PC-3 (cell line): ENCODE data around the gene TFDP1. TPM values are rescaled to one million over a fixed set of nuclear protein-coding genes. Genes with fewer than 3 reads are reported as not detected.

Experiments
- ATAC-seq: fragments of 200-7000 bp; cut with Tn5 transposase; 2 replicates; pipeline ENCODE4 v1.9.1; 2020; ENCODE audit warnings: mild to moderate bottlenecking, moderate library complexity
- BruUV-seq: library from RNA; stranded (reverse); fragments of 400-500 nt; replicated peaks from 2 replicates; lab custom pipeline; 2021; lab: Mats Ljungman, UMichigan
- CTCF ChIA-PET: fragments of 300-600 bp; sonication (Branson Sonifier 250); formaldehyde crosslinking; loops from one replicate; lab custom pipeline; 2022; ENCODE audit warnings: antibody characterized with exemption; lab: Charles Lee
- POLR2A ChIA-PET: fragments of 300-600 bp; sonication (Branson Sonifier 250); formaldehyde crosslinking; loops from one replicate; lab custom pipeline; 2022; ENCODE audit warnings: antibody characterized with exemption; ENCODE audit not compliant: unreplicated experiment; lab: Charles Lee
- DNase-seq: peaks from one replicate; pipeline ENCODE4 v3.0.0-alpha.2; 2015
- H2AFZ ChIP-seq: fragments of 300-600 bp; sonication (generic); 2 replicates; pipeline ENCODE4 v1.6.0; 2016; ENCODE audit warnings: antibody characterized with exemption, low read length
- H3F3A ChIP-seq: fragments of 300-600 bp; sonication (generic); one replicate; pipeline ENCODE4 v1.6.0; 2017; ENCODE audit warnings: antibody characterized with exemption, low read length, control low read depth, mild to moderate bottlenecking; ENCODE audit not compliant: unreplicated experiment
- H3K27ac ChIP-seq: fragments of 300-600 bp; sonication (generic); 2 replicates; pipeline ENCODE4 v1.5.1; 2016; ENCODE audit warnings: mild to moderate bottlenecking, low read length
- H3K27me3 ChIP-seq: fragments of 300-600 bp; sonication (generic); 2 replicates; pipeline ENCODE4 v1.6.1; 2016; ENCODE audit warnings: low read length, mixed read lengths
- H3K36me3 ChIP-seq: fragments of 300-600 bp; sonication (generic); 2 replicates; pipeline ENCODE4 v1.6.1; 2016; ENCODE audit warnings: low read depth, mixed run types, low read length, mixed read lengths
- H3K4me1 ChIP-seq: fragments of 300-600 bp; sonication (generic); 2 replicates; pipeline ENCODE4 v1.5.1; 2016; ENCODE audit warnings: low read length; ENCODE audit not compliant: insufficient read depth
- H3K4me2 ChIP-seq: fragments of 300-600 bp; sonication (generic); 2 replicates; pipeline ENCODE4 v1.6.0; 2016; ENCODE audit warnings: low read length
- H3K4me3 ChIP-seq: fragments of 300-600 bp; sonication (generic); 2 replicates; pipeline ENCODE4 v1.5.1; 2016; ENCODE audit warnings: mild to moderate bottlenecking, low read length, mixed read lengths
- H3K79me2 ChIP-seq: fragments of 300-600 bp; sonication (generic); 2 replicates; pipeline ENCODE4 v1.6.1; 2017; ENCODE audit warnings: low read length, mixed read lengths
- H3K9ac ChIP-seq: fragments of 300-600 bp; sonication (generic); 2 replicates; pipeline ENCODE4 v1.6.0; 2016; ENCODE audit warnings: mild to moderate bottlenecking, low read length
- H3K9me2 ChIP-seq: fragments of 300-600 bp; sonication (generic); replicated peaks from 2 replicates; pipeline ENCODE4 v1.6.1; 2016; ENCODE audit warnings: mixed run types, low read length, mixed read lengths
- H3K9me3 ChIP-seq: fragments of 300-600 bp; sonication (generic); 2 replicates; pipeline ENCODE4 v1.6.1; 2016; ENCODE audit warnings: low read length, mixed read lengths
- H4K20me1 ChIP-seq: fragments of 300-600 bp; sonication (generic); 2 replicates; pipeline ENCODE4 v1.6.1; 2016; ENCODE audit warnings: low read length, mixed read lengths
- EZH2 ChIP-seq: fragments of 300-600 bp; sonication (generic); IDR thresholded peaks from one replicate; pipeline ENCODE4 v1.6.1; 2017; ENCODE audit warnings: antibody characterized with exemption, mild to moderate bottlenecking, low read length; ENCODE audit not compliant: unreplicated experiment
- EZH2phosphoT487 ChIP-seq: fragments of 300-600 bp; sonication (generic); IDR thresholded peaks from 2 replicates; pipeline ENCODE4 v1.6.1; 2018; ENCODE audit warnings: mild to moderate bottlenecking, antibody characterized with exemption, low read length, borderline replicate concordance
- intact Hi-C: fragments of 100-400 bp; cut with micrococcal nuclease; formaldehyde crosslinking; loops from 2 replicates; pipeline ENCODE4 v1.9.0; 2023
- total RNA-seq: library from RNA; depleted of rRNA; stranded (reverse); fragments of >200 nt; gene quantifications from 2 replicates; pipeline ENCODE4 v1.2.3, GENCODE V29; 2014
- TF ChIP-seq, protein P1 (sequence below): fragments of 300-600 bp; sonication (generic); conservative IDR thresholded peaks from 2 replicates; pipeline ENCODE4 v1.5.1; 2017; ENCODE audit warnings: antibody characterized with exemption, low read depth, mild to moderate bottlenecking, low read length

The TFDP1 gene
- total RNA-seq, 1 experiment from 2014 or later: 89.5 TPM

DNA sequence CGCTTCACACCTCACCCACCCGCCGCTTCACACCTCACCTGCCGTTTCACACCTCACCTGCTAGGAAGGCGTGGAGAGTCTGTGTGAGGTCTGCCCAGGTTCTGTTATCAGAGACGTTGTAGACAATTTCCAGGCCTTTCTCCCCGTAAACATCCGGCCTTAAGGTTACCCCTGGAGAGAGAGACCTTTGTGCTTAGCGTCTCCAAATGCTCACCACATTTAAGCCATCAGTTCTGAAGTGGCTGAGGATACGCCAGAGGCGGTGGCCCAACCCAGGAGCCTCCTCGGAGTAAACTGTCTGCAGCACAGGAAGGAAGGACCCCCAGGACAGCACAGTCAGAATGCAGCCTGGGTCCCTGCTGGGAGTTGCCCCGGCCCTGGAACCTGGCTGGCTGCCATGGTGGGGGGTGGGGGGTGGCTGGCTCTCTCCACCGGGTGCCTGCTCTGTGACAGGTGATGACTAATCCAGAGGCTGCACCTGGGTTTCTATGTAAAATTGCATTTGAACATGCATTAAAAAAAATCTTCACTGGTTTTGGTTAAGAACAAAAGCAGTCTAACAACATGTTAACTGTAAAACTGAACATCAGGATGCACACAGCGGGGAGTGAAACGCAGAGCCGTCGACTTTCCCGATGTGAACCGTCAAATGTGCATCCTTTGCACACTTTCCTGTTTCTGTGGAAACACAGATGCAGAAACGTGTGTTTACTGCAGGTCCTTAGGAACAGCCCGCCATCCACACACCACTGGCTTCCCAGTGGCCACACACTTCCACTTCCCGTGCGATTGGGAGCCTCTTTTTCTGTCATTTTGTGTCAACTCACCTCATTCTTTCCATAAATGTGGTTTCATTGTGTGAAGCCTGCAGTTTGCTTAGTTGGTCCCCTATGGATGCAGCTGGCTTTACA is 69.0 kb downstream of the TFDP1 start:
- H3K27me3 ChIP-seq: no peaks in the 10 kb centered on the region
- H3K36me3 ChIP-seq: no peaks in the 10 kb centered on the region
- no peak overlapping the region for H3K4me3 ChIP-seq
- intact Hi-C loops: no loop called here
- no peaks in the 10 kb centered on the region for H3K79me2 ChIP-seq
- no TSS peak for BruUV-seq
- DNase-seq (peak; percentile 12), ATAC-seq (no peak)
- CTCF ChIA-PET: no interaction called here
- H2AFZ ChIP-seq: no peak overlapping the region
- POLR2A ChIA-PET: no interaction called here
- H3F3A ChIP-seq: no peaks in the 10 kb centered on the region
- H3K27ac ChIP-seq: no peak overlapping the region
- no peaks in the 10 kb centered on the region for H4K20me1 ChIP-seq
- no peaks in the 10 kb centered on the region for H3K9me3 ChIP-seq
- TF ChIP-seq EZH2: no peak
- no peak for TF ChIP-seq EZH2phosphoT487
- TF ChIP-seq, protein P1, sequence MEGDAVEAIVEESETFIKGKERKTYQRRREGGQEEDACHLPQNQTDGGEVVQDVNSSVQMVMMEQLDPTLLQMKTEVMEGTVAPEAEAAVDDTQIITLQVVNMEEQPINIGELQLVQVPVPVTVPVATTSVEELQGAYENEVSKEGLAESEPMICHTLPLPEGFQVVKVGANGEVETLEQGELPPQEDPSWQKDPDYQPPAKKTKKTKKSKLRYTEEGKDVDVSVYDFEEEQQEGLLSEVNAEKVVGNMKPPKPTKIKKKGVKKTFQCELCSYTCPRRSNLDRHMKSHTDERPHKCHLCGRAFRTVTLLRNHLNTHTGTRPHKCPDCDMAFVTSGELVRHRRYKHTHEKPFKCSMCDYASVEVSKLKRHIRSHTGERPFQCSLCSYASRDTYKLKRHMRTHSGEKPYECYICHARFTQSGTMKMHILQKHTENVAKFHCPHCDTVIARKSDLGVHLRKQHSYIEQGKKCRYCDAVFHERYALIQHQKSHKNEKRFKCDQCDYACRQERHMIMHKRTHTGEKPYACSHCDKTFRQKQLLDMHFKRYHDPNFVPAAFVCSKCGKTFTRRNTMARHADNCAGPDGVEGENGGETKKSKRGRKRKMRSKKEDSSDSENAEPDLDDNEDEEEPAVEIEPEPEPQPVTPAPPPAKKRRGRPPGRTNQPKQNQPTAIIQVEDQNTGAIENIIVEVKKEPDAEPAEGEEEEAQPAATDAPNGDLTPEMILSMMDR: no peak
- H3K9me2 ChIP-seq: no peaks in the 10 kb centered on the region
- no peak overlapping the region for H3K9ac ChIP-seq
- H3K4me1 ChIP-seq: 0 out of 2 replicates have a peak, but pooled peaks cover 7% of the 10 kb centered on the region
- H3K4me2 ChIP-seq: no peak overlapping the region

GRCh38 chr13:113654175-113654560 is 69.6 kb downstream of the TFDP1 start:
- DNase-seq: no peak
- Histone ChIP-seq H3K4me2 (no peak overlapping the region), H3K9me2 (no peaks in the 10 kb centered on the region), H3K4me3 (no peak overlapping the region), H3K79me2 (no peaks in the 10 kb centered on the region), H3K9ac (no peak overlapping the region), H3K27ac (no peak overlapping the region), H3F3A (no peaks in the 10 kb centered on the region), H3K4me1 (0 out of 2 replicates have a peak, but pooled peaks cover 7% of the 10 kb centered on the region), H3K27me3 (no peaks in the 10 kb centered on the region), H3K9me3 (no peaks in the 10 kb centered on the region), H3K36me3 (no peaks in the 10 kb centered on the region), H4K20me1 (no peaks in the 10 kb centered on the region), H2AFZ (no peak overlapping the region)
- no peak for ATAC-seq
- no peak for TF ChIP-seq EZH2
- TF ChIP-seq, protein P1: no peak
- no peak for TF ChIP-seq EZH2phosphoT487
- no TSS peak for BruUV-seq
- ChIA-PET POLR2A (no interaction called here), CTCF (no interaction called here)
- intact Hi-C loops: no loop called here
